GM21447 (cell line): ENCODE results near the gene TAF4.
"Not testable (repeated sequence)": the region's sequence is repeated elsewhere in the genome, so short reads cannot be mapped to it uniquely, and the experiment has no call there.

ENCODE experiments used
- ATAC-seq: cut with Tn5 transposase; IDR thresholded peaks from one replicate; pipeline ENCODE4 v1.9.1; 2021; ENCODE audit not compliant: unreplicated experiment

The TAF4 gene

GRCh38 chr20:61982191-61982950 lies 83.3 kb downstream of the TAF4 start:
- no peak for ATAC-seq

- ATAC-seq = not testable (repeated sequence)
These were observed 84.0 kb downstream of the TAF4 start for GRCh38 chr20:61981691-61982090.

- ATAC-seq = no peak
These were observed 84.8 kb downstream of the TAF4 start for GRCh38 chr20:61980647-61981583.

- ATAC-seq = no peak
These were observed 85.7 kb downstream of the TAF4 start for GRCh38 chr20:61979701-61980635.

- ATAC-seq = no peak
These were observed 86.6 kb downstream of the TAF4 start for GRCh38 chr20:61979090-61979489.

- ATAC-seq = no peak
These were observed 87.2 kb downstream of the TAF4 start for GRCh38 chr20:61978491-61978890.

GRCh38 chr20:61977419-61977786 lies 88.3 kb downstream of the TAF4 start:
- no peak for ATAC-seq

GRCh38 chr20:61976644-61977418 lies 88.8 kb downstream of the TAF4 start:
- ATAC-seq = no peak

- ATAC-seq = no peak
These were observed 89.4 kb downstream of the TAF4 start for GRCh38 chr20:61976263-61976643.

GRCh38 chr20:61975407-61976129 lies 90.1 kb downstream of the TAF4 start:
- no peak for ATAC-seq

GRCh38 chr20:61974357-61974665 lies 91.4 kb downstream of the TAF4 start:
- ATAC-seq = no peak

GRCh38 chr20:61973515-61974356 lies 91.9 kb downstream of the TAF4 start:
- ATAC-seq = no peak

- ATAC-seq = no peak
These were observed 92.8 kb downstream of the TAF4 start for GRCh38 chr20:61972636-61973508.

- not testable (repeated sequence) for ATAC-seq
These were observed 94.1 kb downstream of the TAF4 start for GRCh38 chr20:61971595-61971994.

- no peak for ATAC-seq
These were observed 95.3 kb downstream of the TAF4 start for GRCh38 chr20:61970357-61970756.

- no peak for ATAC-seq
These were observed 95.9 kb downstream of the TAF4 start for GRCh38 chr20:61969806-61970205.

GRCh38 chr20:61968932-61969331 lies 96.7 kb downstream of the TAF4 start:
- no peak for ATAC-seq
